Measurements from ENCODE around the gene AKAP6. TPM values are rescaled to one million over a fixed set of nuclear protein-coding genes. Genes with fewer than 3 reads are reported as not detected.

The AKAP6 gene
- total and polyA plus RNA-seq, 10 of the 15 experiments (the other 5 are each of a cell fraction or from before 2014, with no cell fraction given), result 0.35 to 5.9 (median 2.2) TPM

DNA sequence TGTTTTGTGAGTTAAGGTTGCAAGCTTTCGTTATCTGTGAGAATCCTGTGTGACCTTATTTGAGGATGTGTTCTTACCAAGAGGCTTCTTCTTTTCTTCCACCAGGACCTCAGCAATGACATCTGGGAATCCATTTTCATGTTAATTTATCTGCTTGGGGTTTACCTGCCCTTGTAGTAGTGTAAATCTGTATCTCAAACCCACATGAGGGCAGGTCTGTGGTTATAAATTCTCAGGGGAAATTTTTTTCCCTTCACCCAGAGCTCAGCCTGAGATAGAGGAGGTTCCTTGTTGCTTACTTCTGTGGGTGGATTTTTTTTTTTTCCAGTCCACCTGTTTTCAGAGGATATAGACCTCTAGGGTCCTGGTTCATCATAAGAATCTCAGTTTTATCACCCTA lies 70.8 kb downstream of the AKAP6 start:
- DNase-seq (ENCODE audit: low read depth, low spot score), result peak; percentile 21
- POLR2A ChIA-PET, result interaction anchor here (0.6 kb wide), 2 partner anchors 31 to 1768 kb away, joined by 3 to 6 read pairs; no protein-coding TSS in a partner anchor
- ATAC-seq, result peak; percentile 50

More for the DNA sequence above, 70.8 kb downstream of the AKAP6 start:
- Histone ChIP-seq H3K9ac (ENCODE audit: control insufficient read depth, insufficient read depth, low read length) (no peak overlapping the region), H3K79me2 (ENCODE audit: control insufficient read depth, insufficient read depth, low read length) (no peaks in the 10 kb centered on the region), H3K27ac (ENCODE audit: control insufficient read depth, insufficient read depth) (no peak overlapping the region), H3K27me3 (replicated peaks in 1 of 2; ENCODE audit: control insufficient read depth in 2 of 2, insufficient read depth in 2 of 2, low read length in 1 of 2) (no peaks in the 10 kb centered on the region), H3K9me3 (replicated peaks; ENCODE audit: control insufficient read depth, insufficient read depth, low read length) (no peaks in the 10 kb centered on the region), H3K4me3 (no peak overlapping the region), H3K4me1 (ENCODE audit: control insufficient read depth, insufficient read depth, low read length) (no peaks in the 10 kb centered on the region), H3K36me3 (ENCODE audit: control insufficient read depth in 2 of 2, insufficient read depth in 2 of 2, low read length in 1 of 2) (no peaks in the 10 kb centered on the region), H3K4me2 (ENCODE audit: control insufficient read depth, insufficient read depth) (no peak overlapping the region; the same call in 1 of the 2 replicates), H4K20me1 (ENCODE audit: control insufficient read depth, insufficient read depth) (no peaks in the 10 kb centered on the region), H2AFZ (ENCODE audit: control insufficient read depth, low read depth, low read length) (no peak overlapping the region; the same call in 1 of the 2 replicates)
- FAIRE-seq, result no peak
- peak; percentile 57 for TF ChIP-seq RUNX3 (IDR thresholded peaks at IDR 0.05; ENCODE audit: low read length)
- TF ChIP-seq ZNF207 (IDR thresholded peaks at IDR 0.05; ENCODE audit: borderline replicate concordance), result no peak
- TF ChIP-seq ZNF384 (IDR thresholded peaks at IDR 0.05; ENCODE audit: borderline replicate concordance, low read depth, low read length), result no peak
- peak; percentile 43 for TF ChIP-seq MEF2B (IDR thresholded peaks at IDR 0.05; ENCODE audit: partially characterized antibody, poor library complexity, severe bottlenecking)
- no peak for TF ChIP-seq HDAC6 (IDR thresholded peaks at IDR 0.05; ENCODE audit: unreplicated experiment)
- TF ChIP-seq, protein P1, sequence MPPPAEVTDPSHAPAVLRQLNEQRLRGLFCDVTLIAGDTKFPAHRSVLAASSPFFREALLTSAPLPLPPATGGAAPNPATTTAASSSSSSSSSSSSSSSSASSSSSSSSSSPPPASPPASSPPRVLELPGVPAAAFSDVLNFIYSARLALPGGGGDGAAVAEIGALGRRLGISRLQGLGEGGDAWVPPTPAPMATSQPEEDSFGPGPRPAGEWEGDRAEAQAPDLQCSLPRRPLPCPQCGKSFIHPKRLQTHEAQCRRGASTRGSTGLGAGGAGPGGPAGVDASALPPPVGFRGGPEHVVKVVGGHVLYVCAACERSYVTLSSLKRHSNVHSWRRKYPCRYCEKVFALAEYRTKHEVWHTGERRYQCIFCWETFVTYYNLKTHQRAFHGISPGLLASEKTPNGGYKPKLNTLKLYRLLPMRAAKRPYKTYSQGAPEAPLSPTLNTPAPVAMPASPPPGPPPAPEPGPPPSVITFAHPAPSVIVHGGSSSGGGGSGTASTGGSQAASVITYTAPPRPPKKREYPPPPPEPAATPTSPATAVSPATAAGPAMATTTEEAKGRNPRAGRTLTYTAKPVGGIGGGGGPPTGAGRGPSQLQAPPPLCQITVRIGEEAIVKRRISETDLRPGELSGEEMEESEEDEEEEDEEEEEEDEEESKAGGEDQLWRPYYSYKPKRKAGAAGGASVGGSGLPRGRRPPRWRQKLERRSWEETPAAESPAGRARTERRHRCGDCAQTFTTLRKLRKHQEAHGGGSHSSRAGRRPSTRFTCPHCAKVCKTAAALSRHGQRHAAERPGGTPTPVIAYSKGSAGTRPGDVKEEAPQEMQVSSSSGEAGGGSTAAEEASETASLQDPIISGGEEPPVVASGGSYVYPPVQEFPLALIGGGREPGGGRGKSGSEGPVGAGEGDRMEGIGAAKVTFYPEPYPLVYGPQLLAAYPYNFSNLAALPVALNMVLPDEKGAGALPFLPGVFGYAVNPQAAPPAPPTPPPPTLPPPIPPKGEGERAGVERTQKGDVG (CRISPR knock-in tag; IDR thresholded peaks at IDR 0.05), result no peak
- ChIA-PET SMC1A (ENCODE audit: uncharacterized antibody, unreplicated experiment) (interaction anchor here (0.6 to 1.4 kb wide), 7 partner anchors 10 to 280 kb away, joined by 3 to 4 read pairs (median 3); no protein-coding TSS in a partner anchor), RAD21 (ENCODE audit: unreplicated experiment) (interaction anchor here (1.1 to 1.7 kb wide), 2 partner anchors 9 to 140 kb away, joined by 3 to 5 read pairs; no protein-coding TSS in a partner anchor), CTCF (interaction anchor here (0.6 to 0.8 kb wide), 4 partner anchors 22 to 871 kb away, joined by 3 to 5 read pairs (median 3); no protein-coding TSS in a partner anchor)
- 29% methylated on average over 1 of the region's 1 CpG for WGBS (ENCODE audit: insufficient coverage, insufficient replicate concordance, low lambda C conversion rate, missing lambda C conversion rate)
- intact Hi-C loops (cut with micrococcal nuclease; ENCODE audit: unreplicated experiment) (no loop called here), in situ Hi-C loops (cut with MboI) (no loop called here)
- BruUV-seq (replicated peaks), result no TSS peak
